Measurements from ENCODE around the gene FGFRL1.

FGFRL1 gene

DNA sequence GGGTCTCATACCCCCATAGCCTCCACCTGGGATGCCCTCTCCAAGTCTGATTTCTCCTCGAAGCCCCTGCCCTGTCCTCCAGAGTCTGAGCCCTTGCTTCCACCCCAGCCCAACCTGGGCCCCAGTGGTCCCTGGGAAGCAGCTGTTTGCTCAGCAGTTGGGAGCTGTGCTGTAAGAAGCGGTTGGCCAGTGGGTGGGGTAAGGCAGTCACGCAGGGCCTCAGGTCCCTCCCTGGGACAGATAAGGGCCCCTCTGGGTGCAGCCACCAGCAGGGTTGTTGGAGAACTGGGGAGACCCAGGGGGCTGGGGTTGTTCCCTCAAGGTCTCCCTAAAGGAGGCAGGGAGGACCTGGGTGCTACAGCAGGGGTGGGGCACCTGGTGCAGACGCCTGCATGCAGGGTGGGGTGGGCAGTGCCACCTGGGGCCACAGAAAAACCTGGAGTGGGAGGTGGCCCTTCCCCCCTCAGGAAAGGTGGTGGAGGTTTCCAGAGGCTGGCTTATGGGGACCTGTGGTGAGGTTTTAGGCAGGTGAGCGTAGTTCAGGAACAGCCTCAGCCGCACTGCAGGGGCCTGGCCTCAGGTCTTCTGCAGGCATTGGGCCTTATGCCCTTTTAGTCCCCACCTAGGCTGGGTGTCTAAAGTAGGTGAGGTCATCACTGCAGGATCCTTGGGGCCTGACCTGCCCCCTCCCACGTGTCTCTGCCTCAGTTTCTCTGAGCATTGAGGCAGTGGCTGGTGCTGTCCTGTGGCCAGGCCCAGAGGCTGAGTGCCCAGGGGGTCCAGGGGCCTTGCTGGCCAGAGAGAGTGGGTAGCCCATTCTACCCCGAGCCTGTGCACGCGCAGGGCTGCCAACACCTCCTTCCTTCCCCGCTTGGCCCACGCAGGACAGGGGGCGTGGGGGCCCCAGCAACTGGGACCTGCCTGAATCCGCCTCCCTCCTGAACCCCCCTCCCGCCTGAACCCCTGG is 15.1 kb upstream of the FGFRL1 start:
- no peak for TF ChIP-seq CREB1 (IDR thresholded peaks at IDR 0.05; ENCODE audit: low read depth)
- no peak for TF ChIP-seq FOXM1 (IDR thresholded peaks at IDR 0.05; ENCODE audit: borderline replicate concordance, low read depth)

DNA sequence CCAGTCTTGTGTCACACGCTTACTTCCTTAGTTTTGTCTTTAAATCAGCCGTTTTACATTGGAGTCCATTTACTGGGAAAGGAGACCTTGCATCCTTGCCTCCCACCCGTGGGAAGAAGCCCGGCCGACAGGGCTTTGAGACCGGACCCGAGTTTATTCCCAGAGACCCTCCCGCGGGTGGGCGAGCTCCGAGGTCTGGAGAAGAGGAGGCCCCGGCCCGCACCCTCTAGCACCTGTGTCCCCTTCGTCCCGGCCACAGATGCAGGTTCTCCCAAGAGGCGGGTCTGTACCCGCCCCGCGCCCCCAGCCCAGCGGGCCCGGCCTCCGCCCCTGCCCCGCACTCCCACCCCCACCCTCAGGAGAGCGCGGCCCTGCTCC is 14.4 kb upstream of the FGFRL1 start:
- TF ChIP-seq ZBTB7A (IDR thresholded peaks at IDR 0.05; ENCODE audit: low read depth) = 0 out of 2 replicates have a peak, but pooled peaks have one; percentile 26
- TF ChIP-seq CEBPB (IDR thresholded peaks at IDR 0.05) = no peak
- TF ChIP-seq FOXM1 (IDR thresholded peaks at IDR 0.05; ENCODE audit: borderline replicate concordance, low read depth) = no peak
- TF ChIP-seq YY1 (IDR thresholded peaks at IDR 0.05; ENCODE audit: low read depth) = no peak
- TF ChIP-seq, protein P1, sequence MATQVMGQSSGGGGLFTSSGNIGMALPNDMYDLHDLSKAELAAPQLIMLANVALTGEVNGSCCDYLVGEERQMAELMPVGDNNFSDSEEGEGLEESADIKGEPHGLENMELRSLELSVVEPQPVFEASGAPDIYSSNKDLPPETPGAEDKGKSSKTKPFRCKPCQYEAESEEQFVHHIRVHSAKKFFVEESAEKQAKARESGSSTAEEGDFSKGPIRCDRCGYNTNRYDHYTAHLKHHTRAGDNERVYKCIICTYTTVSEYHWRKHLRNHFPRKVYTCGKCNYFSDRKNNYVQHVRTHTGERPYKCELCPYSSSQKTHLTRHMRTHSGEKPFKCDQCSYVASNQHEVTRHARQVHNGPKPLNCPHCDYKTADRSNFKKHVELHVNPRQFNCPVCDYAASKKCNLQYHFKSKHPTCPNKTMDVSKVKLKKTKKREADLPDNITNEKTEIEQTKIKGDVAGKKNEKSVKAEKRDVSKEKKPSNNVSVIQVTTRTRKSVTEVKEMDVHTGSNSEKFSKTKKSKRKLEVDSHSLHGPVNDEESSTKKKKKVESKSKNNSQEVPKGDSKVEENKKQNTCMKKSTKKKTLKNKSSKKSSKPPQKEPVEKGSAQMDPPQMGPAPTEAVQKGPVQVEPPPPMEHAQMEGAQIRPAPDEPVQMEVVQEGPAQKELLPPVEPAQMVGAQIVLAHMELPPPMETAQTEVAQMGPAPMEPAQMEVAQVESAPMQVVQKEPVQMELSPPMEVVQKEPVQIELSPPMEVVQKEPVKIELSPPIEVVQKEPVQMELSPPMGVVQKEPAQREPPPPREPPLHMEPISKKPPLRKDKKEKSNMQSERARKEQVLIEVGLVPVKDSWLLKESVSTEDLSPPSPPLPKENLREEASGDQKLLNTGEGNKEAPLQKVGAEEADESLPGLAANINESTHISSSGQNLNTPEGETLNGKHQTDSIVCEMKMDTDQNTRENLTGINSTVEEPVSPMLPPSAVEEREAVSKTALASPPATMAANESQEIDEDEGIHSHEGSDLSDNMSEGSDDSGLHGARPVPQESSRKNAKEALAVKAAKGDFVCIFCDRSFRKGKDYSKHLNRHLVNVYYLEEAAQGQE (IDR thresholded peaks at IDR 0.05; ENCODE audit: low read depth) = no peak
- TF ChIP-seq, protein P2, sequence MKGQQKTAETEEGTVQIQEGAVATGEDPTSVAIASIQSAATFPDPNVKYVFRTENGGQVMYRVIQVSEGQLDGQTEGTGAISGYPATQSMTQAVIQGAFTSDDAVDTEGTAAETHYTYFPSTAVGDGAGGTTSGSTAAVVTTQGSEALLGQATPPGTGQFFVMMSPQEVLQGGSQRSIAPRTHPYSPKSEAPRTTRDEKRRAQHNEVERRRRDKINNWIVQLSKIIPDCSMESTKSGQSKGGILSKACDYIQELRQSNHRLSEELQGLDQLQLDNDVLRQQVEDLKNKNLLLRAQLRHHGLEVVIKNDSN (IDR thresholded peaks at IDR 0.05) = no peak

DNA sequence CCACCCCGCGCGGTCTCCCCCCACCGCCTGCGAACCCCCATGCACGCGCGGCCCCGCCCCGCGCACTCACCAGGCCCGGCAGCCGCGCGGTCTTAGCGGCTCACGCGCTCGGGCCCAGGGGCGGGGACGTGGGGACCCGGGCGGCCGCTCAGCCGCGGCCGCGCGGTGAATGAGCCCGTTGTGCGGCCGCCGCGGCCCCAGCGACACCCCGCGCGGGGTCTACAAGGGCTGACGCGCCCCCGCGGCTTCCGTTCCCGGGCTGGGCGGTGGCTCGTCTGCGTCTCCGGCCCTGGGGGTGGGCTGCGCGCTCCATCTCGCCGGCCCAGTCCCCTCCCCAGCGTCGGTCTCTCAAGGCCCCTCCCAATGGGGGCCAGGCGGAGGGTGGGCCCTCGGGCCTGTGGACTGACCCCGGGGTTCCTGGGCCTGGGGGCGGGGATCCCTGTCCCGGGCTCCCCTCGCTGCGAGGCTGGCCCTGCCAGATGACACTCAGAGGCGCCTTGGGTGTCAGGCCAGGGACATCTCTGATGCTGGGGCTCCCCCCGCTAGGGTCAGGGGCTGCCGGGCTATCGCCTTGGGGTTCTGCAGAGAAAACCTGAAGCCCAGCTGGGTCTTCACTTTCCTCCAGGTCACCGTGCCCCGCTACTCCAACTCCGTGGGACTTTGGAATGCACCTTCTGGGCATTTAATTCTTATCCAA is 13.9 kb upstream of the FGFRL1 start:
- TF ChIP-seq ZBTB7A (IDR thresholded peaks at IDR 0.05; ENCODE audit: low read depth) (0 out of 2 replicates have a peak, but pooled peaks have one; percentile 27), EP300 (IDR thresholded peaks at IDR 0.05; ENCODE audit: borderline replicate concordance) (no peak)

DNA sequence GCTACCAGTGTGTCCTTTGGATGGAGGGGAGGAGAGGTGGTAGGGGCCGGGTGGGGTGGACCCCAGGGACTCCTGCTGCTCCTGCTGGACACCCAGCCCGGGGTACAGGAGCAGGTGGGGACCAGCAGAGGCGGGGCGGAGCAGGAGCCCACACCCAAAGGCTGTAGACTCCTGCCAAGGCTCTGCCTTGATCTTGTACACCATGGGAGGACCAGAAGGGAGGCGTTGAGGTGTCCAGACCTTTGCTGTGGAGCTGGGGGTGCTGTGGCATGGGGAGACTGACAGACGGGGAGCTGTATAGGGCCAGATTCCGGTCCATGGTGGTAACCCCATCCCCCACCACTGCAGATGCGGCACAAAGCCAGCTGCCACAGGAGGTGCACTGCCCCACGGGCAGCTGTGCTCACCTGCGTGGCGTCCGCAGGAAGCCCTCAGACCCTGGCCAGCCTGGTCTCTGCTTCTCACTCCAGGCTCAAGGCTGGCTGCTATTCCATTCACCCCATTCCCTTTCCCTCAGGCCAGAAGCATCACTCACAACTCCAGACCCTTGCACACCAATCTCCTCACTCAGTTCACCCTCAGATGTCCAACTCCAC is 13.2 kb upstream of the FGFRL1 start:
- TF ChIP-seq EP300 (IDR thresholded peaks at IDR 0.05; ENCODE audit: borderline replicate concordance) (no peak), TCF12 (IDR thresholded peaks at IDR 0.05; ENCODE audit: low read depth) (no peak), CEBPB (IDR thresholded peaks at IDR 0.05) (no peak), RAD21 (IDR thresholded peaks at IDR 0.05; ENCODE audit: low read depth) (no peak), TEAD4 (IDR thresholded peaks at IDR 0.05) (no peak), FOXM1 (IDR thresholded peaks at IDR 0.05; ENCODE audit: borderline replicate concordance, low read depth) (no peak), TAF1 (IDR thresholded peaks at IDR 0.05; ENCODE audit: low read depth) (no peak), EGR1 (IDR thresholded peaks at IDR 0.05) (no peak), CREB1 (IDR thresholded peaks at IDR 0.05; ENCODE audit: low read depth) (no peak), YY1 (IDR thresholded peaks at IDR 0.05; ENCODE audit: low read depth) (no peak), ZBTB7A (IDR thresholded peaks at IDR 0.05; ENCODE audit: low read depth) (no peak), NFIC (IDR thresholded peaks at IDR 0.05) (no peak)
- TF ChIP-seq, protein P1 (IDR thresholded peaks at IDR 0.05; ENCODE audit: low read depth) = no peak
- TF ChIP-seq, protein P3, sequence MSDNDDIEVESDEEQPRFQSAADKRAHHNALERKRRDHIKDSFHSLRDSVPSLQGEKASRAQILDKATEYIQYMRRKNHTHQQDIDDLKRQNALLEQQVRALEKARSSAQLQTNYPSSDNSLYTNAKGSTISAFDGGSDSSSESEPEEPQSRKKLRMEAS (IDR thresholded peaks at IDR 0.05) = no peak
- TF ChIP-seq, protein P2 (IDR thresholded peaks at IDR 0.05) = no peak

DNA sequence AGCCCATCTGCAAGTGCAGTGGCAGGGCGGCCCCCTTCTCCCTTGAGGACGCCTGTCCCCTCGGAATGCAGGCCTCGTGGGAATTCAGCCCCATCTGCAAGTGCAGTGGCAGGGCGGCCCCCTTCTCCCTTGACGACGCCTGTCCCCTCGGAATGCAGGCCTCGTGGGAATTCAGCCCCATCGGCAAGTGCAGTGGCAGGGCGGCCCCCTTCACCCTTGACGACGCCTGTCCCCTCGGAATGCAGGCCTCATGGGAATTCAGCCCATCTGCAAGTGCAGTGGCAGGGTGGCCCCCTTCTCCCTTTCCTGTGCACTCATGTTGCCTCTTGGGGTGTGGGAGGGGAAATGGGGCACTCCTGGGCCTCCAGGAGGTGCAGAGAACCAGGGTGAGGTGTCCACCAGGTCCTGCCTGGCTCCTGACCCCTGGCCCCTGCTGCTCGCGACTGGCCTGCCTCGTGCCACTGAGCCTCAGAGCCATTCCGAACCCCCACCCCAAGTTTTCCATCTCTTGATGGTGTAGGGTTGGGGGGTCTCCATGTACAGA is 11.5 kb upstream of the FGFRL1 start:
- TF ChIP-seq FOXM1 (IDR thresholded peaks at IDR 0.05; ENCODE audit: borderline replicate concordance, low read depth) = no peak
- TF ChIP-seq, protein P2 (IDR thresholded peaks at IDR 0.05) = no peak
- TF ChIP-seq TEAD4 (IDR thresholded peaks at IDR 0.05) = no peak
- TF ChIP-seq YY1 (IDR thresholded peaks at IDR 0.05; ENCODE audit: low read depth) = no peak
- no peak for TF ChIP-seq NFIC (IDR thresholded peaks at IDR 0.05)
- TF ChIP-seq, protein P3 (IDR thresholded peaks at IDR 0.05) = no peak
- no peak for TF ChIP-seq TAF1 (IDR thresholded peaks at IDR 0.05; ENCODE audit: low read depth)
- no peak for TF ChIP-seq EGR1 (IDR thresholded peaks at IDR 0.05)
